HepG2 (cell line): ENCODE results near the gene RNF6. TPM values are rescaled to one million over a fixed set of nuclear protein-coding genes. Genes with fewer than 3 reads are reported as not detected.

Experiments used
- ELF3 ChIP-seq: IDR thresholded peaks from 2 replicates; pipeline ENCODE4 v1.6.1; 2016; ENCODE audit warnings: missing genetic modification reagents, missing compliant biosample characterization
- FOXO1 ChIP-seq: sonication (generic); formaldehyde crosslinking; IDR thresholded peaks from 2 replicates; pipeline ENCODE4 v1.4.0; 2020; ENCODE audit warnings: missing genetic modification reagents
- RFX1 ChIP-seq: fragments of 450-650 bp; IDR thresholded peaks from 2 replicates; pipeline ENCODE4 v1.6.1; 2017
- RFXAP ChIP-seq: sonication (generic); formaldehyde crosslinking; IDR thresholded peaks from 2 replicates; pipeline ENCODE4 v1.4.0; 2020; ENCODE audit warnings: missing genetic modification reagents, borderline replicate concordance
- SMARCE1 ChIP-seq: fragments of 450-650 bp; IDR thresholded peaks from 2 replicates; pipeline ENCODE4 v1.6.1; 2017; ENCODE audit warnings: borderline replicate concordance
- SMYD3 ChIP-seq: sonication (generic); formaldehyde crosslinking; IDR thresholded peaks from 2 replicates; pipeline ENCODE4 v1.8.1; 2023; ENCODE audit warnings: mild to moderate bottlenecking, missing genetic modification reagents
- ZFP36 ChIP-seq: fragments of 150-350 bp; IDR thresholded peaks from 2 replicates; pipeline ENCODE4 v1.6.1; 2018; ENCODE audit warnings: borderline replicate concordance, low read length, low read depth; ENCODE audit not compliant: partially characterized antibody
- ZNF354B ChIP-seq: sonication (generic); formaldehyde crosslinking; IDR thresholded peaks from 2 replicates; pipeline ENCODE4 v1.8.0; 2022; ENCODE audit warnings: mild to moderate bottlenecking, missing genetic modification reagents
- ZNF792 ChIP-seq: IDR thresholded peaks from 2 replicates; pipeline ENCODE4 v1.6.1; 2016
- ZSCAN30 ChIP-seq: sonication (generic); formaldehyde crosslinking; IDR thresholded peaks from 2 replicates; pipeline ENCODE4 v1.5.0; 2020; ENCODE audit warnings: mild to moderate bottlenecking, missing genetic modification reagents
- ZSCAN9 ChIP-seq: IDR thresholded peaks from 2 replicates; pipeline ENCODE4 v1.6.1; 2016; ENCODE audit warnings: borderline replicate concordance
- polyA plus RNA-seq, 8 experiments: library from polyadenylated mRNA; depleted of rRNA in 3 of 8; stranded (reverse) in 7 of 8; unstranded in 1 of 8; fragments of >200 nt; fragmentation: Illumina TruSeq in 4 of 8; extraction: Trizol in 4 of 8; gene quantifications; 2 replicates each; pipeline versions ENCODE4 v1.2.1 to v1.2.3, GENCODE V29; 2011 to 2016; ENCODE audit warnings: low read depth in 4 of 8, missing spikeins in 1 of 8, mixed read lengths in 1 of 8; ENCODE audit not compliant: insufficient read depth in 1 of 8
- total RNA-seq, 5 experiments: library from RNA; depleted of rRNA; stranded (reverse); fragments of >200 nt; fragmentation: Illumina TruSeq; extraction: Trizol; gene quantifications; 2 replicates each; pipeline ENCODE4 v1.2.3, GENCODE V29; 2016; ENCODE audit warnings: low read depth in 1 of 5
- TF ChIP-seq, protein P1 (sequence below): sonication (generic); formaldehyde crosslinking; IDR thresholded peaks from 2 replicates; pipeline ENCODE4 v1.9.0; 2021; ENCODE audit warnings: missing genetic modification reagents, borderline replicate concordance
- TF ChIP-seq, protein P2 (sequence below): sonication (generic); formaldehyde crosslinking; IDR thresholded peaks from 2 replicates; pipeline ENCODE4 v1.5.0; 2020; ENCODE audit warnings: mild to moderate bottlenecking, missing genetic modification reagents
- TF ChIP-seq, protein P3 (sequence below): sonication (generic); formaldehyde crosslinking; IDR thresholded peaks from 2 replicates; pipeline ENCODE4 v1.9.0; 2022; ENCODE audit warnings: missing genetic modification reagents, mild to moderate bottlenecking, borderline replicate concordance
- TF ChIP-seq, protein P4 (sequence below): sonication (generic); formaldehyde crosslinking; IDR thresholded peaks from 2 replicates; pipeline ENCODE4 v1.4.0; 2020; ENCODE audit warnings: missing genetic modification reagents
- TF ChIP-seq, protein P5 (sequence below): sonication (generic); formaldehyde crosslinking; IDR thresholded peaks from 2 replicates; pipeline ENCODE4 v1.4.0; 2020; ENCODE audit warnings: missing genetic modification reagents
- TF ChIP-seq, protein P6 (sequence below): sonication (generic); IDR thresholded peaks from 2 replicates; pipeline ENCODE4 v1.6.1; 2016; ENCODE audit warnings: low read depth, borderline replicate concordance

The RNF6 gene
- total and polyA plus RNA-seq, 2 of the 13 experiments (the other 11 are each of a cell fraction or from before 2014, with no cell fraction given) = 14.6 to 36.8 TPM

DNA sequence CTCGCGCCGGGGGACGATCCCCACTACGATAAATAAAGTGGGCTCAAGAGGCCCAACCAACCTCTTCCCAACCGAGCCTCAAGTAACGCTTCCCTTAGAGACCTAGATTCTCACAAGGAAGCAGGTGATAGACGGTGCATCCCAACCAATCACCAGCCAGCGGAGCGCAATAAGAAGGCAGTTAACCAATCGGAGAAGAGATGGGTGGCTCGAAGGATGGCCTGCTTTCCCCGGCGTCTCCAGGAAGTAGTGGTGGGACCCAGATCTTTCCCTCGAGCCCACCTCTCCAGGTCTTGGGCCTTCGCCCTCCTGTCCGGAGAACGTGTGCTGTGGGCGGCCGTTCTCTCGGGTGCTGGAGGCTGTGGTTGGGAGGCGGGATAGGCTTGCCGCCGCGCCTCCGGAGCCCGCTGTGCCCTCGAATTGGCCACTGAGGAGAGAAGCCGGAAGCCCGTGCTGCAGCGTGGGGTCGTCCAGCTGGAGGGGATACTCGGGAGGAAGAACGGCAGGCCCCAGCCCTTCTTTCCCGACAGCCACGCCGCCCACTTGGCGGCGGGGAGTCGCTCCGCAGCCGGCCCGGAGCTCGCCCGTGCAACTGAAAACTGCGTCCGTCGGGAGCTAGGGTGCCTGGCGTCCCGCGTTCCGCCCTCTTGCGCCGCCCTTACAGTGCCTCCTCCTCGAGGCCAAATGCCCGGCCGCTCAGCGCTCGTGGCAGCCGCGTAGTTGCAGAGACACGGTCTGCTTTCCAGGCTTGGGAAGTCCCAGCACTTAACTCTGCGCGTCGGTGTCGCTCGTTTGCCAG, at the start of gene RNF6 (continued):
- TF ChIP-seq ZSCAN30 (CRISPR knock-in tag) (no peak), ELF3 (CRISPR knock-in tag) (peak; percentile 92), SMYD3 (CRISPR knock-in tag) (0 out of 2 replicates have a peak, but pooled peaks have one; percentile 37), ZFP36 (no peak), FOXO1 (CRISPR knock-in tag) (0 out of 2 replicates have a peak, but pooled peaks have one; percentile 29), ZSCAN9 (CRISPR knock-in tag) (peak; percentile 30; the same call in 1 of the 2 replicates), SMARCE1 (no peak), RFX1 (no peak), ZNF354B (CRISPR knock-in tag) (0 out of 2 replicates have a peak, but pooled peaks have one; percentile 79), RFXAP (CRISPR knock-in tag) (peak; percentile 88), ZNF792 (CRISPR knock-in tag) (no peak; the same call in 1 of the 2 replicates)
- TF ChIP-seq, protein P1, sequence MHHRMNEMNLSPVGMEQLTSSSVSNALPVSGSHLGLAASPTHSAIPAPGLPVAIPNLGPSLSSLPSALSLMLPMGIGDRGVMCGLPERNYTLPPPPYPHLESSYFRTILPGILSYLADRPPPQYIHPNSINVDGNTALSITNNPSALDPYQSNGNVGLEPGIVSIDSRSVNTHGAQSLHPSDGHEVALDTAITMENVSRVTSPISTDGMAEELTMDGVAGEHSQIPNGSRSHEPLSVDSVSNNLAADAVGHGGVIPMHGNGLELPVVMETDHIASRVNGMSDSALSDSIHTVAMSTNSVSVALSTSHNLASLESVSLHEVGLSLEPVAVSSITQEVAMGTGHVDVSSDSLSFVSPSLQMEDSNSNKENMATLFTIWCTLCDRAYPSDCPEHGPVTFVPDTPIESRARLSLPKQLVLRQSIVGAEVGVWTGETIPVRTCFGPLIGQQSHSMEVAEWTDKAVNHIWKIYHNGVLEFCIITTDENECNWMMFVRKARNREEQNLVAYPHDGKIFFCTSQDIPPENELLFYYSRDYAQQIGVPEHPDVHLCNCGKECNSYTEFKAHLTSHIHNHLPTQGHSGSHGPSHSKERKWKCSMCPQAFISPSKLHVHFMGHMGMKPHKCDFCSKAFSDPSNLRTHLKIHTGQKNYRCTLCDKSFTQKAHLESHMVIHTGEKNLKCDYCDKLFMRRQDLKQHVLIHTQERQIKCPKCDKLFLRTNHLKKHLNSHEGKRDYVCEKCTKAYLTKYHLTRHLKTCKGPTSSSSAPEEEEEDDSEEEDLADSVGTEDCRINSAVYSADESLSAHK = no peak
- TF ChIP-seq, protein P2, sequence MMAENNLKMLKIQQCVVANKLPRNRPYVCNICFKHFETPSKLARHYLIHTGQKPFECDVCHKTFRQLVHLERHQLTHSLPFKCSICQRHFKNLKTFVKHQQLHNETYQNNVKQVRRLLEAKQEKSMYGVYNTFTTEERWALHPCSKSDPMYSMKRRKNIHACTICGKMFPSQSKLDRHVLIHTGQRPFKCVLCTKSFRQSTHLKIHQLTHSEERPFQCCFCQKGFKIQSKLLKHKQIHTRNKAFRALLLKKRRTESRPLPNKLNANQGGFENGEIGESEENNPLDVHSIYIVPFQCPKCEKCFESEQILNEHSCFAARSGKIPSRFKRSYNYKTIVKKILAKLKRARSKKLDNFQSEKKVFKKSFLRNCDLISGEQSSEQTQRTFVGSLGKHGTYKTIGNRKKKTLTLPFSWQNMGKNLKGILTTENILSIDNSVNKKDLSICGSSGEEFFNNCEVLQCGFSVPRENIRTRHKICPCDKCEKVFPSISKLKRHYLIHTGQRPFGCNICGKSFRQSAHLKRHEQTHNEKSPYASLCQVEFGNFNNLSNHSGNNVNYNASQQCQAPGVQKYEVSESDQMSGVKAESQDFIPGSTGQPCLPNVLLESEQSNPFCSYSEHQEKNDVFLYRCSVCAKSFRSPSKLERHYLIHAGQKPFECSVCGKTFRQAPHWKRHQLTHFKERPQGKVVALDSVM (CRISPR knock-in tag) = no peak; the same call in 1 of the 2 replicates
- TF ChIP-seq, protein P3, sequence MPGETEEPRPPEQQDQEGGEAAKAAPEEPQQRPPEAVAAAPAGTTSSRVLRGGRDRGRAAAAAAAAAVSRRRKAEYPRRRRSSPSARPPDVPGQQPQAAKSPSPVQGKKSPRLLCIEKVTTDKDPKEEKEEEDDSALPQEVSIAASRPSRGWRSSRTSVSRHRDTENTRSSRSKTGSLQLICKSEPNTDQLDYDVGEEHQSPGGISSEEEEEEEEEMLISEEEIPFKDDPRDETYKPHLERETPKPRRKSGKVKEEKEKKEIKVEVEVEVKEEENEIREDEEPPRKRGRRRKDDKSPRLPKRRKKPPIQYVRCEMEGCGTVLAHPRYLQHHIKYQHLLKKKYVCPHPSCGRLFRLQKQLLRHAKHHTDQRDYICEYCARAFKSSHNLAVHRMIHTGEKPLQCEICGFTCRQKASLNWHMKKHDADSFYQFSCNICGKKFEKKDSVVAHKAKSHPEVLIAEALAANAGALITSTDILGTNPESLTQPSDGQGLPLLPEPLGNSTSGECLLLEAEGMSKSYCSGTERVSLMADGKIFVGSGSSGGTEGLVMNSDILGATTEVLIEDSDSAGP = peak; percentile 76; the same call in 1 of the 2 replicates
- TF ChIP-seq, protein P4, sequence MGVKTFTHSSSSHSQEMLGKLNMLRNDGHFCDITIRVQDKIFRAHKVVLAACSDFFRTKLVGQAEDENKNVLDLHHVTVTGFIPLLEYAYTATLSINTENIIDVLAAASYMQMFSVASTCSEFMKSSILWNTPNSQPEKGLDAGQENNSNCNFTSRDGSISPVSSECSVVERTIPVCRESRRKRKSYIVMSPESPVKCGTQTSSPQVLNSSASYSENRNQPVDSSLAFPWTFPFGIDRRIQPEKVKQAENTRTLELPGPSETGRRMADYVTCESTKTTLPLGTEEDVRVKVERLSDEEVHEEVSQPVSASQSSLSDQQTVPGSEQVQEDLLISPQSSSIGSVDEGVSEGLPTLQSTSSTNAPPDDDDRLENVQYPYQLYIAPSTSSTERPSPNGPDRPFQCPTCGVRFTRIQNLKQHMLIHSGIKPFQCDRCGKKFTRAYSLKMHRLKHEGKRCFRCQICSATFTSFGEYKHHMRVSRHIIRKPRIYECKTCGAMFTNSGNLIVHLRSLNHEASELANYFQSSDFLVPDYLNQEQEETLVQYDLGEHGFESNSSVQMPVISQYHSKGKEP = peak; percentile 27; the same call in 1 of the 2 replicates
- TF ChIP-seq, protein P5, sequence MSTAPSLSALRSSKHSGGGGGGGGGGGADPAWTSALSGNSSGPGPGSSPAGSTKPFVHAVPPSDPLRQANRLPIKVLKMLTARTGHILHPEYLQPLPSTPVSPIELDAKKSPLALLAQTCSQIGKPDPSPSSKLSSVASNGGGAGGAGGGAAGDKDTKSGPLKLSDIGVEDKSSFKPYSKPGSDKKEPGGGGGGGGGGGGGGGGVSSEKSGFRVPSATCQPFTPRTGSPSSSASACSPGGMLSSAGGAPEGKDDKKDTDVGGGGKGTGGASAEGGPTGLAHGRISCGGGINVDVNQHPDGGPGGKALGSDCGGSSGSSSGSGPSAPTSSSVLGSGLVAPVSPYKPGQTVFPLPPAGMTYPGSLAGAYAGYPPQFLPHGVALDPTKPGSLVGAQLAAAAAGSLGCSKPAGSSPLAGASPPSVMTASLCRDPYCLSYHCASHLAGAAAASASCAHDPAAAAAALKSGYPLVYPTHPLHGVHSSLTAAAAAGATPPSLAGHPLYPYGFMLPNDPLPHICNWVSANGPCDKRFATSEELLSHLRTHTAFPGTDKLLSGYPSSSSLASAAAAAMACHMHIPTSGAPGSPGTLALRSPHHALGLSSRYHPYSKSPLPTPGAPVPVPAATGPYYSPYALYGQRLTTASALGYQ (CRISPR knock-in tag) = peak; percentile 53
- TF ChIP-seq, protein P6, sequence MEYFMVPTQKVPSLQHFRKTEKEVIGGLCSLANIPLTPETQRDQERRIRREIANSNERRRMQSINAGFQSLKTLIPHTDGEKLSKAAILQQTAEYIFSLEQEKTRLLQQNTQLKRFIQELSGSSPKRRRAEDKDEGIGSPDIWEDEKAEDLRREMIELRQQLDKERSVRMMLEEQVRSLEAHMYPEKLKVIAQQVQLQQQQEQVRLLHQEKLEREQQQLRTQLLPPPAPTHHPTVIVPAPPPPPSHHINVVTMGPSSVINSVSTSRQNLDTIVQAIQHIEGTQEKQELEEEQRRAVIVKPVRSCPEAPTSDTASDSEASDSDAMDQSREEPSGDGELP = peak; percentile 32; the same call in 1 of the 2 replicates
